ENCODE data around the gene SPTA1.
"Not testable (repeated sequence)": the region's sequence is repeated elsewhere in the genome, so short reads cannot be mapped to it uniquely, and the experiment has no call there.

Gene SPTA1

GRCh38 chr1:158686111-158687009 lies at the start of gene SPTA1:
SPTA1 (minus strand) TSS chr1:158686715; CDS start chr1:158686517, 198 bp downstream.
- FAIRE-seq = no peak
- no peak for DNase-seq (ENCODE audit: insufficient read length, low spot score)

DNA sequence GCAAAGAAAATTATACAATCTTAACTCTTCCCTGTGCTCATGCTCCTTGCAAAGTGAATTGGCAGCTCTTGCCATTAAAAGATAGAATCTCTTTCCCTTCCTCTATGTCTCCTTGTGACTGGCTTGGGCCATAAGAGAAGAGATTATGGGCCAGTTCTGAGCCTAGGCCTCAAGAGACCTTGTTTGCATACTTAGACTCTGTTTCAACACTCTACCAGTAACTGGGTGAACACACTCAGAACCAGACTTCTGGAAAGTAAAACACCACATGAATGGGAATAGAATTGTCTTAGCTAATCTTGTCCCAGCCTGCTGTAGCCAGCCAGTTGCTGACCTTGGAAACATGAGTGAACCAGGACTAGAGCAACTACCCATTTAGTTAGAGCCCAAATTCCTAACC lies 49.3 kb upstream of the SPTA1 start:
- no peak for DNase-seq (ENCODE audit: insufficient read length, low spot score)
- FAIRE-seq = no peak

DNA sequence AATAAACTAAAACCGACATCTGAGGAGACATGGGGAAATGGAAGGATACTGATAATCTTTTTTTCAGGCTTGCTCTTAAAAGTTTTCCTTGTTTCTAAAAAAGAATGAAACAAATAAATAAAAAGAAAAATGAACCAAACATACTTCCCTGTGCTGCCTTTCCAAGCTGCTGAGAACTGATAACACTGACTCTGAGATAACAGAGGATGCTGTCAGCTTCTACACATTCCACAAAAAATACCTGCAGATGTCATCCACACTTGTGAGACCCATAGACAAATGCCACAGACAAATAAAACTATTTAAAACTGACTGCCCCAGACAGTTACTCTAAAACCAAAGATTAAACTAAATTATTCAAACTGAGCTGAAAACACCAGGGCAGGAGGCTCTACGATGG lies 46.0 kb upstream of the SPTA1 start:
- DNase-seq (ENCODE audit: insufficient read length, low spot score) (no peak), FAIRE-seq (no peak)

- FAIRE-seq (no peak), DNase-seq (ENCODE audit: insufficient read length, low spot score) (no peak)
These were observed 45.2 kb upstream of the SPTA1 start for GRCh38 chr1:158731707-158732106.

DNA sequence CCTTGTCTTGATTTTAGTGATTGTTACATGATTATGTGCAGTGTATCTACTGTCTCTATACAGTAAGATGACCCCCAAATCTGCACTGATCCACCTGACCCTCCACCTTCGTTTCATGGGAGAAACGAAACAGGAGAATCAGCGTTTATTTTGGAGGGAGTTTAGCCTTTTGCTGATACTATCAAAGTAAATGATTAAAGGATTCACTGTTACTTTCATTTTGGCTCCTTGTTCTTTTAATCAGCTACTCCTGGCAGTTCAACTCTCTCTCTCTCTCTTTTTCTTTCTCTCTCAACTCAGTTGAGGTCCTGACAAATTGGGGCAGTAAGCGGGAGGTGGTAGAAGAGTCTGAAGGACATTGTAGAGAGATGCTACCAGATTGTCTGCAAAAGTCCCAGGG lies 43.9 kb upstream of the SPTA1 start:
- DNase-seq (ENCODE audit: insufficient read length, low spot score) (no peak), FAIRE-seq (no peak)

- FAIRE-seq (no peak), DNase-seq (ENCODE audit: insufficient read length, low spot score) (no peak)
These were observed 42.2 kb upstream of the SPTA1 start for GRCh38 chr1:158728510-158729225.

- no peak for FAIRE-seq
These were observed 37.9 kb upstream of the SPTA1 start for GRCh38 chr1:158724442-158724841.

GRCh38 chr1:158720620-158721019 lies 34.1 kb upstream of the SPTA1 start, which contains the start of gene OR6K3:
OR6K3 (minus strand) TSS chr1:158720720; CDS start chr1:158718115, 2,605 bp downstream.
- no peak for FAIRE-seq
- DNase-seq (ENCODE audit: insufficient read length, low spot score) = no peak

More at GRCh38 chr1:158724442-158724841, 37.9 kb upstream of the SPTA1 start:
- DNase-seq (ENCODE audit: insufficient read length, low spot score) = no peak

DNA sequence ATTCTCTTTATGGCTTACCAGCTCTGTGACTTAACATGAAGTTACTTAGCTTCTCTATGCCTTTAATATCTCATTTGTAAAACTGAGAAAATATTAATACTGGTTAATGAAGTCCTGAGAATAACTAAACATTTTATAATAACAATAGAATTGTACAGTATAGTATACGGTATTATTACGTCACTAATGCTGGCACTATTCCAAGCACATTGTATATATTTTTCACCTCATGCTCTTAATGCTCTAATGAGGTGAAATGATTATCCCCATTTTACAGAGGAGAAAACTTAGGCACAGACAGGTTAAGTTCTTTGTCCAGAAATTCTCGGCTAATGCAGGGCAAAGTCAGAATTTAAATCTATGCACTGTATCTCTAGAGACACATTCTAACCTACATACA lies 33.1 kb upstream of the SPTA1 start:
- no peak for DNase-seq (ENCODE audit: insufficient read length, low spot score)
- no peak for FAIRE-seq

DNA sequence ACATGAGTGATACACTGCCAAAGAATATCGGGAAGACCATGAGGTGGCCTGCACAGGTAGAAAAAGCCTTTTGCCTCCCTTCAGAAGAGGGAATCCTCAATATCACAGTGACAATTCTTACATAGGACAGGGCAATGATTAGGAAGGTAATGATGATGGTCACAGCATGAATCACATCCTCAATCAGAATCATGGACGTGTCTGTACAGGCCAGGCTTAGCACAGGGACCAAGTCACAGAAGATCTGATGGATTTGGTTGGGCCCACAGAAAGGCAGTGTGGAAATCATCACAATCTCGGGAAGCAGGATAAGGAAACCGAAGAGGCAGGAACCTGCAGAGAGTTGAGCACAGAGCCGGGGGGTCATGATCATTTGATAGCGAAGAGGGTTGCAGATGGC lies 30.8 kb upstream of the SPTA1 start:
- DNase-seq (ENCODE audit: insufficient read length, low spot score) (no peak), FAIRE-seq (no peak)

DNA sequence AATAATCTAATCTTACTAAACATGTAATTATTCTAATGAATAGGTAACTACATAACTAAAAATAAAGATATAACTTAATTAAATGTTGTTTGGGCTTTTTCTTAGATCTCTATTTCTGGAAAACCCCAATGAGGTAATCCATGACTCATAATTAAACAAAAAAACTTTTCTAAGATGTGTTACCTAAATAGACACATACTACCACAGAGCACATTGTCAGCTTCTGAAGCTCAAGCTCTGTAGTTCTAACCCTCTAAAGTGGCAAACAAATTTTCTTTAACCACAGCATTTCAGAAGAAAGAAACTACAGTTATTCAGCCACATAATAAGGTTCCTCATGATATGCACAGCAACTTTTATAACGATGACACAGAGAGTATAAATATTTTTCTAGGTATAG lies 29.8 kb upstream of the SPTA1 start:
- FAIRE-seq (no peak), DNase-seq (ENCODE audit: insufficient read length, low spot score) (no peak)

GRCh38 chr1:158714754-158715153 lies 28.2 kb upstream of the SPTA1 start:
- FAIRE-seq (no peak), DNase-seq (ENCODE audit: insufficient read length, low spot score) (no peak)

DNA sequence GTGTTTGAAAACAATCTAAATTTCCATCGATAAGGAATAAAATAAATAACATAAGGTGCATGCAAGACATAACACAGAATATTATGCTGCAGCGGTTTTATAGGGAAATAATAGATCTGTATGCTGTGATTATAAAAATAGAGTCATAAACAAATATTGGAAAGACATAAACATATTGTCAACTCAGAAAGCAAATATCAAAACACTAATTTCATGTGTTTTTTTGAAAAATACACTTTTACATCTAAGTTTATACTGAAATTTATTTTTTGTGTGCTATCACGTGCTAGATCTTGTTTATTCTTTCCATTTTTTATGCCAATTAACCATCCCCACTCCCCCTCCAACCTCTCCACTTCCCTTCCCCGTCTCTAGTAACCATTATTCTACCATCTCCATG lies 24.6 kb upstream of the SPTA1 start:
- DNase-seq (ENCODE audit: insufficient read length, low spot score) = no peak
- no peak for FAIRE-seq

- FAIRE-seq (no peak), DNase-seq (ENCODE audit: insufficient read length, low spot score) (no peak)
These were observed 19.6 kb upstream of the SPTA1 start for GRCh38 chr1:158706096-158706495.

- FAIRE-seq (no peak), DNase-seq (ENCODE audit: insufficient read length, low spot score) (no peak)
These were observed 14.0 kb upstream of the SPTA1 start, which contains the start of gene OR6K2 for GRCh38 chr1:158700552-158700951. OR6K2 (minus strand) TSS chr1:158700652; CDS start chr1:158700652, 0 bp downstream.

DNA sequence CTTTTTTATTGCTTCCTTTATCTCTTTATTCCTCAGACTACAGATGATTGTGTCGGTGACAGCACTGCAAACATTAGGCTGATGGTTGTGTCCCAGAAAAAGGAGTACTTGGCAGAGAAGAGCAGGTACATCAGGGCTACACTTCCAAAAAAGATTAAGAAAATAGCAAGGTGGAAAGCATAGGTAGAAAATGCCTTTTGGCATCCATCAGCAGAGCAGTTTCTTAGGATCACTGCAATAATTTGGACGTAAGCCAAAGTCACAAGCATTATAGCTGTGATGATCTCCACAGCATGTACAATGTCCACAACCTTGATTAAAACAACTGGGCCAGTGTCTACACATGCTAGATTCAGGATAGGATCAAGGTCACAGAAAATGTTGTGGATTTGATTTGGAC lies 8.1 kb upstream of the SPTA1 start:
- no peak for DNase-seq (ENCODE audit: insufficient read length, low spot score)
- no peak for FAIRE-seq

GRCh38 chr1:158692356-158692755 lies 5.8 kb upstream of the SPTA1 start:
- DNase-seq (ENCODE audit: insufficient read length, low spot score) = no peak
- no peak for FAIRE-seq

GRCh38 chr1:158691907-158692306 lies 5.4 kb upstream of the SPTA1 start:
- no peak for FAIRE-seq
- DNase-seq (ENCODE audit: insufficient read length, low spot score) = no peak

DNA sequence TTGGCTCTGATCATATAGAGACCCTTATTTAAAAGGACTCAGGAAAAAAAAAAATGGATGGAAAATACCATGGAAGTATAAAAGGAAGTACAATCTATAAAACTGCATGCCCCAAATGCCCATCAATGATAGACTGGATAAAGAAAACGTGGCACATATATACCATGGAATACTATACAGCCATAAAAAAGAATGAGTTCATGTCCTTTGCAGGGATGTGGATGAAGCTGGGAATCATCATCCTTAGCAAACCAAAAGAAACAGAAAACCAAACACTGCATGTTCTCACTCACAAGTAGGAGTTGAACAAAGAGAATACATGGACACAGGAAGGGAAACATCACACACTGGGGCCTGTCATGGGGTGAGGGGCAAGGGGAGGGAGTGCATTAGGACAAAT lies 4.6 kb upstream of the SPTA1 start:
- FAIRE-seq; DNase-seq (ENCODE audit: insufficient read length, low spot score): not testable (repeated sequence)

- FAIRE-seq = no peak
- DNase-seq (ENCODE audit: insufficient read length, low spot score) = no peak
These were observed 3.4 kb upstream of the SPTA1 start for GRCh38 chr1:158689875-158690274.

GRCh38 chr1:158689110-158689509 lies 2.6 kb upstream of the SPTA1 start:
- DNase-seq (ENCODE audit: insufficient read length, low spot score) = no peak
- FAIRE-seq = no peak

GRCh38 chr1:158688343-158688742 lies 1.8 kb upstream of the SPTA1 start:
- FAIRE-seq; DNase-seq (ENCODE audit: insufficient read length, low spot score): not testable (repeated sequence)

Measured in HTR-8/SVneo (cell line).